CD4-positive, alpha-beta T cell (primary cell): ENCODE results near the gene SLC8A2. TPM values are rescaled to one million over a fixed set of nuclear protein-coding genes. Genes with fewer than 3 reads are reported as not detected.

Experiments
- ATAC-seq: fragments of 200-7000 bp; cut with Tn5 transposase; one replicate; pipeline ENCODE4 v1.10.0; 2022; ENCODE audit warnings: mild to moderate bottlenecking; ENCODE audit not compliant: poor library complexity
- CTCF ChIA-PET: fragments of 350-600 bp; sonication (Branson Sonifier 250); formaldehyde crosslinking; loops from one replicate; lab custom pipeline; 2021; ENCODE audit warnings: antibody characterized with exemption, inconsistent platforms; lab: Charles Lee
- POLR2A ChIA-PET: fragments of 350-600 bp; sonication (Branson Sonifier 250); formaldehyde crosslinking; loops from one replicate; lab custom pipeline; 2021; ENCODE audit warnings: antibody characterized with exemption, inconsistent platforms; lab: Charles Lee
- DNase-seq, 14 experiments: peaks; one replicate each; pipeline ENCODE4 v3.0.0-alpha.2; 2013 to 2020; ENCODE audit warnings: mixed read lengths in 2 of 14
- H3K27ac ChIP-seq, 2 donors: one replicate each; pipeline versions ENCODE4 v1.5.1 to v1.7.0; 2013; ENCODE audit warnings: low read length in 2 of 2, low read depth in 1 of 2, mild to moderate bottlenecking in 1 of 2
- H3K27me3 ChIP-seq, 2 experiments: 1 replicate in 1 of 2; 2 replicates in 1 of 2; pipeline versions ENCODE4 v1.6.1 to v1.7.0; 2013; ENCODE audit warnings: low read length in 2 of 2, control low read depth in 1 of 2, mild to moderate bottlenecking in 1 of 2, moderate library complexity in 1 of 2; ENCODE audit not compliant: insufficient read depth in 2 of 2, control insufficient read depth in 1 of 2
- H3K36me3 ChIP-seq: one replicate; pipeline ENCODE4 v1.6.1; 2013; ENCODE audit warnings: low read length, control low read depth; ENCODE audit not compliant: insufficient read depth
- H3K4me1 ChIP-seq: one replicate; pipeline ENCODE4 v1.6.1; 2013; ENCODE audit warnings: low read length, control low read depth; ENCODE audit not compliant: insufficient read depth
- H3K4me3 ChIP-seq: one replicate; pipeline ENCODE4 v1.5.1; 2013; ENCODE audit warnings: mild to moderate bottlenecking, low read length, moderate library complexity
- H3K9me3 ChIP-seq, 2 experiments: 1 replicate in 1 of 2; 2 replicates in 1 of 2; pipeline versions ENCODE4 v1.6.1 to v1.7.0; 2013; ENCODE audit warnings: low read length in 2 of 2, mild to moderate bottlenecking in 2 of 2, control low read depth in 1 of 2, moderate library complexity in 1 of 2; ENCODE audit not compliant: control insufficient read depth in 1 of 2, insufficient read depth in 1 of 2
- H3K27ac Mint-ChIP-seq: one replicate; pipeline ENCODE4 v1.8.0; 2020; ENCODE audit warnings: mixed read lengths
- H3K27me3 Mint-ChIP-seq: one replicate; pipeline ENCODE4 v1.8.0; 2021; ENCODE audit warnings: mixed read lengths
- H3K36me3 Mint-ChIP-seq: one replicate; pipeline ENCODE4 v1.8.0; 2021; ENCODE audit warnings: low read depth, mixed read lengths
- H3K4me1 Mint-ChIP-seq: one replicate; pipeline ENCODE4 v1.8.0; 2021; ENCODE audit warnings: low read depth, mixed read lengths
- H3K4me3 Mint-ChIP-seq: one replicate; pipeline ENCODE4 v1.8.0; 2020; ENCODE audit warnings: mild to moderate bottlenecking, mixed read lengths
- H3K9me3 Mint-ChIP-seq: one replicate; pipeline ENCODE4 v1.8.0; 2020; ENCODE audit warnings: mixed read lengths
- intact Hi-C, 2 experiments: fragments of 100-400 bp; cut with DNase I in 1 of 2; cut with micrococcal nuclease in 1 of 2; formaldehyde crosslinking; loops; one replicate each; pipeline versions ENCODE4 v1.15.1 to v1.9.0; 2023 to 2025; cut with DNase I, micrococcal nuclease
- total RNA-seq, 174 experiments: library from RNA in 2 of 174; stranded (reverse) in 2 of 174; gene quantifications; one replicate each; pipeline ENCODE4 v1.2.3 and lab custom pipeline; 2021 to 2026
- TF ChIP-seq, protein P1 (sequence below): fragments of 200-600 bp; IDR thresholded peaks from one replicate; pipeline ENCODE4 v1.8.0; 2022; ENCODE audit warnings: antibody characterized with exemption, mild to moderate bottlenecking

SLC8A2 gene
- total RNA-seq, 2 experiments from 2014 or later = not detected

DNA sequence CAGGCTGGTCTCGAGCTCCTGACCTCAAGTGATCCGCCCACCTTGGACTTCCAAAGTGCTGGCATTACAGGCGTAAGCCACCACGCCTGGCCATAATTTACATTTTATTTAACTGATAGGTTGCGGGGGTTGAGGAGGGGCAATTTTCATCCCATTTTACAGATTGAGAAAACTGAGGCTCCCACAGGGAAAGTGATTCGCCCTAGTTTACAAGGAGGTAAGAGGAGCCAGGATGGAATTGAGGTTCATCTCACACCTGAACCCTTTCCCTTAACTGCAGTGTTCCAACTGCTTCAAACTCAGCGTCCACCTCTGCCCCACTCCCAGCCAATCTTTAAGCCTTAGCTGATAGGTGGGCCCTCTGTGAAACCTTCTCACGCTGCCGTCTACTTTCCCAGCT, 47.2 kb upstream of the SLC8A2 start:
- intact Hi-C loops = loop anchor here in 1 of 2 experiments (5.0 kb wide), 1 partner anchor 178 kb away; no protein-coding TSS in a partner anchor
- Histone ChIP-seq H3K9me3 (no peaks in the 10 kb centered on the region), H3K4me3 (no peak overlapping the region), H3K36me3 (no peaks in the 10 kb centered on the region), H3K27ac (no peak overlapping the region), H3K4me1 (peaks cover 48% of the 10 kb centered on the region), H3K27me3 (peaks cover 2 to 3% of the 10 kb centered on the region in 2 experiments)
- ChIA-PET CTCF (interaction anchor here (0.6 to 2.3 kb wide), 3 partner anchors 34 to 642 kb away, joined by 3 to 6 read pairs (median 3); no protein-coding TSS in a partner anchor), POLR2A (interaction anchor here (1.4 to 2.0 kb wide), 2 partner anchors 82 to 91 kb away, joined by 6 read pairs; no protein-coding TSS in a partner anchor)
- Mint-ChIP-seq H3K4me1 (peaks cover 56% of the 10 kb centered on the region), H3K9me3 (no peaks in the 10 kb centered on the region), H3K36me3 (peaks cover 16% of the 10 kb centered on the region), H3K27me3 (peaks cover 8% of the 10 kb centered on the region), H3K27ac (peak overlapping the region; percentile 61), H3K4me3 (no peak overlapping the region)
- TF ChIP-seq, protein P1, sequence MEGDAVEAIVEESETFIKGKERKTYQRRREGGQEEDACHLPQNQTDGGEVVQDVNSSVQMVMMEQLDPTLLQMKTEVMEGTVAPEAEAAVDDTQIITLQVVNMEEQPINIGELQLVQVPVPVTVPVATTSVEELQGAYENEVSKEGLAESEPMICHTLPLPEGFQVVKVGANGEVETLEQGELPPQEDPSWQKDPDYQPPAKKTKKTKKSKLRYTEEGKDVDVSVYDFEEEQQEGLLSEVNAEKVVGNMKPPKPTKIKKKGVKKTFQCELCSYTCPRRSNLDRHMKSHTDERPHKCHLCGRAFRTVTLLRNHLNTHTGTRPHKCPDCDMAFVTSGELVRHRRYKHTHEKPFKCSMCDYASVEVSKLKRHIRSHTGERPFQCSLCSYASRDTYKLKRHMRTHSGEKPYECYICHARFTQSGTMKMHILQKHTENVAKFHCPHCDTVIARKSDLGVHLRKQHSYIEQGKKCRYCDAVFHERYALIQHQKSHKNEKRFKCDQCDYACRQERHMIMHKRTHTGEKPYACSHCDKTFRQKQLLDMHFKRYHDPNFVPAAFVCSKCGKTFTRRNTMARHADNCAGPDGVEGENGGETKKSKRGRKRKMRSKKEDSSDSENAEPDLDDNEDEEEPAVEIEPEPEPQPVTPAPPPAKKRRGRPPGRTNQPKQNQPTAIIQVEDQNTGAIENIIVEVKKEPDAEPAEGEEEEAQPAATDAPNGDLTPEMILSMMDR = no peak
- ATAC-seq (no peak), DNase-seq (no peak)

DNA sequence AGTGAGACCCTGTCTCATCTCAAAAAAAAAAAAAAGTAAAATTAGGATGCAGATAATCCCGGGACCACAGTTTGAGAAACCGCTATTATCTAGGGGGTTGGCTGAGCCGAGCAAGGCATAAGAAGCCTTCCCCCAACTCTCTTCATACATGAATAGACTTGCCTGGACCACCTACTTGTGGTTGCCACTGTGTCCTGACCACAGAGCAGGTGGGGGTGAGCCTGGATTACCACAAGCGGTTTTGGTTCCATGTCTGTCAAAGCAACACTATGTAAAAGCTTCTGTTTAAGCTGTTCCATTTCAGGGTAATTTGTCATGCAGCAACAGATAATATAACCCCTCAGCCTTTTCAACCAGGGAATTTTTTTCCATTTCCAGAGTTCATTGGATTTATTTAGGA, 46.4 kb upstream of the SLC8A2 start:
- H3K36me3 Mint-ChIP-seq = peaks cover 21% of the 10 kb centered on the region
- peak overlapping the region; percentile 62 for H3K4me3 Mint-ChIP-seq
- H3K27me3 Mint-ChIP-seq = peaks cover 8% of the 10 kb centered on the region
- no peaks in the 10 kb centered on the region for H3K9me3 Mint-ChIP-seq
- H3K27ac Mint-ChIP-seq = peak overlapping the region; percentile 96
- Histone ChIP-seq H3K9me3 (no peaks in the 10 kb centered on the region), H3K4me3 (no peak overlapping the region), H3K27me3 (peaks cover 2 to 3% of the 10 kb centered on the region in 2 experiments), H3K4me1 (peaks cover 55% of the 10 kb centered on the region), H3K27ac (no peak overlapping the region), H3K36me3 (no peaks in the 10 kb centered on the region)
- intact Hi-C loops = loop anchor here in 1 of 2 experiments (5.0 kb wide), 1 partner anchor 179 kb away; no protein-coding TSS in a partner anchor
- POLR2A ChIA-PET = interaction anchor here (1.4 to 2.0 kb wide), 2 partner anchors 82 to 92 kb away, joined by 6 read pairs; no protein-coding TSS in a partner anchor
- CTCF ChIA-PET = interaction anchor here (0.6 to 2.3 kb wide), 3 partner anchors 33 to 641 kb away, joined by 3 to 6 read pairs (median 3); no protein-coding TSS in a partner anchor
- DNase-seq (peak in 7 of 14 experiments; percentile 12 to 67 (median 47)), ATAC-seq (no peak)
- TF ChIP-seq, protein P1 = no peak
- peaks cover 63% of the 10 kb centered on the region for H3K4me1 Mint-ChIP-seq

DNA sequence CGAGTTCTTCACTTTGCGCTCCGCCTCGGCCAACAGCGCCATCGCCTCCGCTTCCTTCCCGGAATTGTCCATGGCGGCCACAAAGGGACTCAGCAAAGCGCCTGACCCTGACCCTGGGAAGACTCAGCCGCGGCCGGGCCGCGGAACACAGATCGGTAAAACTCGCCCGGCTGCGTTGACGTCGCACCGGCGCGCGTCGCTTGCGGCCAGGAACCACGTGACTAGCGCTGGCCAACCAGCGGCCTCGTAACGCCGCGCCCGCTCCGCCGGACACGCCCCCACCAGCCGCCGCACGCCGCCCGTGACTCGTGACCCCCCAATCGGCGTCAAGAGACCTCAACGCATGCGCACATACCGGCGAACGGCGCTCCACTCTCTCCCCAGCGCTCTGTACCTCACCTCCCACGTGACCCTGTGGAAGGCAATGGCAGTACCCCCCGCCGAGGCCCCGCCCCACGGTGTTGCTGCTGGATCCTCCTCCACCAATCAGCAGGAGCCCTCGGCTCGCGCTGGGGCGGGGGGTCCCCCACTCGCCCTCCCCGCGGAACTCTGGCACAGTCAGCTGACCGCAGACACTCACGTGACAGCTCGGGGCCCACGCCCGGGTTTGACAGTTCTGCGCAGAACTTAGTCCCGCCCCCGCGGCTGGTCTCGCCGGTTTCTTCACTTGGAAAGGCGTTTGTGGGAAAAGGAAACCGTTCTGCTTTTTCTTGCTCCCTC, 43.3 kb upstream of the SLC8A2 start, which contains the start of gene NAPA:
NAPA (minus strand) TSS at position 195 of the 720 bp plus-strand sequence; CDS start at position 72, 123 bp downstream.
- peaks cover 23% of the 10 kb centered on the region for H3K36me3 ChIP-seq
- Mint-ChIP-seq H3K27me3 (no peaks in the 10 kb centered on the region), H3K27ac (peak within 1 kb of the TSS; percentile 96), H3K4me1 (peaks cover 88% of the 10 kb centered on the region), H3K9me3 (no peaks in the 10 kb centered on the region), H3K36me3 (peaks cover 43% of the 10 kb centered on the region), H3K4me3 (peak within 1 kb of the TSS; percentile 99)
- TF ChIP-seq, protein P1 = no peak
- DNase-seq (peak; percentile 100), ATAC-seq (peak; percentile 92)
- H3K9me3 ChIP-seq = no peaks in the 10 kb centered on the region
- peak within 1 kb of the TSS; percentile 97 for H3K4me3 ChIP-seq
- no peaks in the 10 kb centered on the region for H3K27me3 ChIP-seq
- H3K27ac ChIP-seq = peak within 1 kb of the TSS; percentile 93 to 98
- POLR2A ChIA-PET = interaction anchor here (0.6 to 3.8 kb wide), 12 partner anchors 14 to 265 kb away, joined by 3 to 35 read pairs (median 5); partner anchors contain the start of genes BICRA, INAFM1 and KPTN
- intact Hi-C loops = loop anchor here (1.0 to 5.0 kb wide), 11 partner anchors 31 to 184 kb away; partner anchors contain the start of genes ZNF541 (in 2 of the 2), BICRA (in 1 of the 2) and KPTN (in 1 of the 2)
- peaks cover 77% of the 10 kb centered on the region for H3K4me1 ChIP-seq
- CTCF ChIA-PET = interaction anchor here (0.5 to 3.5 kb wide), 29 partner anchors 8 to 230 kb away, joined by 3 to 25 read pairs (median 4); partner anchors contain the start of genes DHX34, KPTN and NOP53
